SH-SY5Y (cell line): ENCODE data around the gene GPR148.

Source experiments
- GATA2 ChIP-seq: IDR thresholded peaks from 2 replicates; pipeline ENCODE4 v1.6.1; 2011; ENCODE audit warnings: mild to moderate bottlenecking, low read depth, low read length
- GATA3 ChIP-seq: IDR thresholded peaks from 2 replicates; pipeline ENCODE4 v1.6.1; 2011; ENCODE audit warnings: low read depth, mild to moderate bottlenecking, low read length, moderate library complexity

DNA sequence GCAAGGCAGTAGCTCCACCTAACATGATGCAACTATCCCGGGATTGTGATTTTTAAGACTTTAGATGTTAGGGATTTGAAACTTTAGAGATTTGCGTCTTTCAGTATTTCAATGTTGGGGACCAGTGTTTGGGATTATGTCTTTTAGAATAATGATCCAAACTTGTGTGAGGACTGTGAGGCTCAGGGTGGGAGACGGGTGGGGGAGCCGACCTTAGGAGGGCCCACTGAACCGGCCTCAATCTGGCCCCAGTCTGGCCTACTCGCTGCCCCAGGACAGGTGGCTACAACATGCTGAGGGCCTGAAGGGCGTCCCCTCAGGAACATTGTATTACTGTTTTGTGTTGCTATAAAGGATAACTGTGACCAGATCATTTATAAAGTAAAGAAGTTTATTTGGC, 37.2 kb downstream of the GPR148 start:
- no peak for TF ChIP-seq GATA2
- no peak for TF ChIP-seq GATA3
